ENCODE data around the gene SLC8A2. TPM values are rescaled to one million over a fixed set of nuclear protein-coding genes. Genes with fewer than 3 reads are reported as not detected.

SLC8A2 gene
- total RNA-seq, 1 experiment from 2014 or later: 0.10 TPM

- no peak for TF ChIP-seq TCF7L2 (IDR thresholded peaks at IDR 0.05; ENCODE audit: low read depth, low read length)
- TF ChIP-seq SIN3A (IDR thresholded peaks at IDR 0.05; ENCODE audit: borderline replicate concordance, insufficient read depth, low read depth, low read length): no peak
- TF ChIP-seq, protein P1, sequence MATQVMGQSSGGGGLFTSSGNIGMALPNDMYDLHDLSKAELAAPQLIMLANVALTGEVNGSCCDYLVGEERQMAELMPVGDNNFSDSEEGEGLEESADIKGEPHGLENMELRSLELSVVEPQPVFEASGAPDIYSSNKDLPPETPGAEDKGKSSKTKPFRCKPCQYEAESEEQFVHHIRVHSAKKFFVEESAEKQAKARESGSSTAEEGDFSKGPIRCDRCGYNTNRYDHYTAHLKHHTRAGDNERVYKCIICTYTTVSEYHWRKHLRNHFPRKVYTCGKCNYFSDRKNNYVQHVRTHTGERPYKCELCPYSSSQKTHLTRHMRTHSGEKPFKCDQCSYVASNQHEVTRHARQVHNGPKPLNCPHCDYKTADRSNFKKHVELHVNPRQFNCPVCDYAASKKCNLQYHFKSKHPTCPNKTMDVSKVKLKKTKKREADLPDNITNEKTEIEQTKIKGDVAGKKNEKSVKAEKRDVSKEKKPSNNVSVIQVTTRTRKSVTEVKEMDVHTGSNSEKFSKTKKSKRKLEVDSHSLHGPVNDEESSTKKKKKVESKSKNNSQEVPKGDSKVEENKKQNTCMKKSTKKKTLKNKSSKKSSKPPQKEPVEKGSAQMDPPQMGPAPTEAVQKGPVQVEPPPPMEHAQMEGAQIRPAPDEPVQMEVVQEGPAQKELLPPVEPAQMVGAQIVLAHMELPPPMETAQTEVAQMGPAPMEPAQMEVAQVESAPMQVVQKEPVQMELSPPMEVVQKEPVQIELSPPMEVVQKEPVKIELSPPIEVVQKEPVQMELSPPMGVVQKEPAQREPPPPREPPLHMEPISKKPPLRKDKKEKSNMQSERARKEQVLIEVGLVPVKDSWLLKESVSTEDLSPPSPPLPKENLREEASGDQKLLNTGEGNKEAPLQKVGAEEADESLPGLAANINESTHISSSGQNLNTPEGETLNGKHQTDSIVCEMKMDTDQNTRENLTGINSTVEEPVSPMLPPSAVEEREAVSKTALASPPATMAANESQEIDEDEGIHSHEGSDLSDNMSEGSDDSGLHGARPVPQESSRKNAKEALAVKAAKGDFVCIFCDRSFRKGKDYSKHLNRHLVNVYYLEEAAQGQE (IDR thresholded peaks at IDR 0.05; ENCODE audit: insufficient read depth in 1 of 2, low read depth in 2 of 2, low read length in 1 of 2): peak in 1 of 2 experiments; percentile 57; a peak in 1 of 4 replicates
- no peak for TF ChIP-seq POLR2AphosphoS5 (IDR thresholded peaks at IDR 0.05; ENCODE audit: low read depth, low read length)
- TF ChIP-seq CTCF (IDR thresholded peaks at IDR 0.05): peak; percentile 82
- H3K27ac ChIP-seq (ENCODE audit: low read length): no peak overlapping the region
- H3K36me3 ChIP-seq (ENCODE audit: control insufficient read depth, insufficient read depth, low read length): no peaks in the 10 kb centered on the region
- in situ Hi-C loops (cut with HindIII; ENCODE audit: low pct_unique_long_range_greater_than_20kb, low sequenced_read_pairs): no loop called here
- H3K9me3 ChIP-seq (ENCODE audit: control insufficient read depth, insufficient read depth, low read depth, low read length): no peaks in the 10 kb centered on the region
- no TSS peak for BruUV-seq (replicated peaks)
- intact Hi-C loops (cut with micrococcal nuclease; ENCODE audit: unreplicated experiment): loop anchor here (5.0 kb wide), 1 partner anchor 270 kb away; no protein-coding TSS in a partner anchor
- ChIA-PET CTCF (interaction anchor here (0.6 to 1.6 kb wide), 7 partner anchors 9 to 270 kb away, joined by 3 to 10 read pairs (median 4); no protein-coding TSS in a partner anchor), POLR2A (no interaction called here)
- DNase-seq (ENCODE audit: low read depth, low spot score) (peak; percentile 45), ATAC-seq (peak; percentile 96)
- H3K4me3 ChIP-seq (ENCODE audit: low read depth in 2 of 2, low read length in 2 of 2): no peak overlapping the region
- H3K27me3 ChIP-seq (ENCODE audit: control insufficient read depth, insufficient read depth, low read length): no peaks in the 10 kb centered on the region
- H3K4me1 ChIP-seq (ENCODE audit: control insufficient read depth, insufficient read depth, low read length): no peaks in the 10 kb centered on the region
These were observed 34.8 kb downstream of the SLC8A2 start for GRCh38 chr19:47436712-47437401.

GRCh38 chr19:47435883-47436417 is 35.7 kb downstream of the SLC8A2 start:
- BruUV-seq (replicated peaks): no TSS peak
- no peak for ATAC-seq
- no peak overlapping the region for H3K27ac ChIP-seq (ENCODE audit: low read length)
- in situ Hi-C loops (cut with HindIII; ENCODE audit: low pct_unique_long_range_greater_than_20kb, low sequenced_read_pairs) (no loop called here), intact Hi-C loops (cut with micrococcal nuclease; ENCODE audit: unreplicated experiment) (loop anchor here (5.0 kb wide), 1 partner anchor 271 kb away; no protein-coding TSS in a partner anchor)
- CTCF ChIA-PET: no interaction called here
- DNase-seq (ENCODE audit: low read depth, low spot score): no peak
- no peaks in the 10 kb centered on the region for H3K9me3 ChIP-seq (ENCODE audit: control insufficient read depth, insufficient read depth, low read depth, low read length)
- H3K27me3 ChIP-seq (ENCODE audit: control insufficient read depth, insufficient read depth, low read length): no peaks in the 10 kb centered on the region
- no peaks in the 10 kb centered on the region for H3K36me3 ChIP-seq (ENCODE audit: control insufficient read depth, insufficient read depth, low read length)
- no peaks in the 10 kb centered on the region for H3K4me1 ChIP-seq (ENCODE audit: control insufficient read depth, insufficient read depth, low read length)
- POLR2A ChIA-PET: no interaction called here
- no peak overlapping the region for H3K4me3 ChIP-seq (ENCODE audit: low read depth in 2 of 2, low read length in 2 of 2)
- TF ChIP-seq, protein P1 (IDR thresholded peaks at IDR 0.05; ENCODE audit: insufficient read depth in 1 of 2, low read depth in 2 of 2, low read length in 1 of 2): no peak
- TF ChIP-seq CTCF (IDR thresholded peaks at IDR 0.05) (no peak), TCF7L2 (IDR thresholded peaks at IDR 0.05; ENCODE audit: low read depth, low read length) (no peak), POLR2AphosphoS5 (IDR thresholded peaks at IDR 0.05; ENCODE audit: low read depth, low read length) (no peak), SIN3A (IDR thresholded peaks at IDR 0.05; ENCODE audit: borderline replicate concordance, insufficient read depth, low read depth, low read length) (no peak)

All from Panc1 (cell line).